Activated T-helper 9 cell treated with anti-CD3 and anti-CD28 coated beads, Interleukin-2, amount 50 U/mL, for 16 hours (primary cell): ENCODE measurements around the gene DHRS1.

Experiments used
- DNase-seq: peaks from one replicate; pipeline ENCODE4 v3.0.0-alpha.2; 2020; ENCODE audit warnings: low read depth

Gene DHRS1

DNA sequence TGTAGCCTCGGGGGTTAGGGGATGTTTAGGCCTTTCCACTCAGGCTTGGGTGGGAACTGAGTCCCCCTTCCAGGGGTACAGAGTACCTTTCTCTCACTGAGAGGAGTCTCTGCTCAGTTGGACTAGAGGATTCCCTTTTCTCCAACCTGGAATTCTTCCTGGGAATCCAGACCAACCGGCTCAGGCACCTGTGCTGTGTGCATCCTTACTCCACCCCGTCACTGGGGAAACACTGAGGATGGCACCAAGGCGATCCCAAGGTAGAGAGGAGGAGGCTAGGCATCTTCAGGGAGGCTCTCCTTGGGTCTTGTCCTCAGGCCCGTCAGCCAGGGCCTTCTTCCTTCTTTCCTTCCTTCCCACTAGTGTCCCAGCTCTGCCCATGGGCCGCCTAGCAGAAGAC is 35.7 kb downstream of the DHRS1 start:
- no peak for DNase-seq

DNA sequence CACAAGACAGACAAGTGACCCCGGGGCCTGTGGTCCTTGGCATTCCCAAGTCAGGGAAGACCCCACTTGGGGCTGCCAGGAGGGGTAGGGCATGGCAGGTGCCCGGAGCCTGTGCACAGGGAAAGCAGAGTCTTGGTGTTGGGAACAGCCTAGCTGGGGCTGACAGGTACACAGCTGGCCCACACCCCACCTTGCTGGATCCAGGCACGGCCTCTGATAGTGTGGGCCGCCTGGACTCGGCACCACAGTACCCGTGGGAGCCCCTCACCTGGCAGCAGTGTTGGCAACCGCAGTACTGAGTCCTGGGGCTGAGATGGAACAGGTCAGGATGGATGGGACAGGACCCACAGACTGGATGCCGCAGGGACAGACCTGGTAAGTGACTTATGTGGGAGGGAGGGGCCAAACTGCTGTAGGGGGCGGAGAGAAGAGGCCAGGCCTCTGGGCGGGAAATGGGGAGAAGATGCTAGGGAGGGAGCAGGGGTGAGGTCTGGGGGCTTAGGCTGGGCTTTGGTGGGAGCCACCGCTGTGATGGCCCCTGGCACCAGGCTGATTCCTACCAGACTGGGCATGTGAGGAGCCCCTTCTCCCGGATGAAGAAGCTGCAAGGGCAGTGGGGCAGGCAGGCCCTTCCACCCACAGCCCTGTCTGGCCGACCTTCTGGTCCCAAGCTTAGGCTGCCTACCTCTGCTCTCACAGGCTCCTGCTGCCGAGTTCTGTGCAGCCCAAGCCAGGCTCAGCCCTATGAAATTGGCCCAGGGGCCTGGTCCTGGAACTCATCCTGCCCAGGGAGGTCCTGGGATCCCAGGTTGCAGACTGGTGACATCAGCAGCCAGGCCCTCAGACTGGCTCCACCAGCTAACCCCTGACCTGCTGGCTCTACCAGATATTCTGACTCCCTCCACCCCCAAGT is 36.5 kb downstream of the DHRS1 start, which contains the start of gene TGM1:
TGM1 (minus strand) TSS at position 357 of the 913 bp plus-strand sequence. CDS start 825 bp downstream, outside the sequence.
- no peak for DNase-seq

DNA sequence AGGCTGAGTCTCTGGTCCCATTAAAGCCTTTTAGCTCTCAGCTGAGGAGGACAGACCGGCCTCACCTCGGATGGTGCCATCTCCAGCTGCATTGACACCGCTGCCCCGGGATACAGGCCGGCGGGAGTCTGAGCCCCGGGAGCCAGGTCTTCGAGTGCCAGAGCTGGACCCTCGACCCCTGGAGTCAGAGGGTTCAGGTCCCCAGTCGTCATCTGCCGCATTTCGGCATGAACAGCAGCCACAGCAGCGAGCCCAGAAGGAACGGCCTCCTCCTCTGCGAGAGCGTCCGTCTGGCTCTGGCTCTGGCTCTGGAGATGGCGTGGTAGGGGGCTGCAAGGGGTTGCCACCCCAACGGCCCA is 37.6 kb downstream of the DHRS1 start:
- DNase-seq: no peak

DNA sequence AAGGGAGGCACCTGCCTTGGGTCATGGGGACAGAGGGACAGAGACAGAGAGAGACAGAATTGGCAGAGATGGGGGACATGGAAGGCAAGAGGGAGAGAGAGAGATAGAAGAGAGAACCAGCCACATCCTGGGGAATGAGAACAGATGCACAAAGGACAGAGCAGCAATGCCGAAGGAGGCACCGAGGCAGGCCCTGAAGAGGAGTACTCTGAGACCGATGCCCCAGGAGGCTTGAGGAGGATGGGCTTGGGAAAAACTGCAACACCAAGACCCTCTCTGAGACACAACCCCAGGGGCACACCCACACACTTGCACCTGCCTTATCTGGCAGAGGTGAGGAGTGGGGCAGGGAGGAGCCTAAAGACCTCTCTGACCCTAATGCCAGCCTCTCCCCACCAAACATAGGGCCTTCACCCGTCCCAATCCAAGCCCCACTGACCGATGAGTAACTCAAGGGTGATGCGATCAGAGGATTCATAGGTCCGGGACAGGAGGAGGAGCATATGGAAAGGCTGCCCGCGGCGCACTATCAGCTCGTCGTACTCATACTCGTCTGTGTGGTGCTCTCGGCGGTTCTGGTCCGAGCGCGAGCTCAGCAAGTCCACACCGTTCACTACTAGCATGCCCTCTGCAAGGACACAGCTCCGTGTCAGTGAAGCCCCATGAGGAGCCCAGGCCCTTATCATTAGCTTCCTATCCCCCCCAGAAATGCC is 38.2 kb downstream of the DHRS1 start:
- no peak for DNase-seq

DNA sequence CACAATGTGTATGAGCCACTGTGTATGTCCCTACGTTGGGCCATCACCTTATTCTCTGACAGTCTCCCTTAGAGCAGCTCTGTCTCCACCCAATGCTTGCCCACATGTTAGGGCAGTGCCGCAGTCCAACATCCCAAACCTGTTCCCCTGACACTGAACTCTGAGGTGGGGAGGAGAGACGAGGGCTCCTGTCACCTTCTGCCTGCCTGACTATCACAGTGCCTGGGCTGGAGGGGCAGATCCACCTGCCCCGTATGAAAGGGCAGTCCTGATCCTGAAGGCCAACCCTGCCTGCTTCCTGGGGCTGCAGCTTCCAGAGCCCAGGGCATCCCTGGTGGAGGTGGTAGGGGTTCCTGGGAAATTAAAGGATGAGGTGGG is 38.8 kb downstream of the DHRS1 start:
- no peak for DNase-seq

DNA sequence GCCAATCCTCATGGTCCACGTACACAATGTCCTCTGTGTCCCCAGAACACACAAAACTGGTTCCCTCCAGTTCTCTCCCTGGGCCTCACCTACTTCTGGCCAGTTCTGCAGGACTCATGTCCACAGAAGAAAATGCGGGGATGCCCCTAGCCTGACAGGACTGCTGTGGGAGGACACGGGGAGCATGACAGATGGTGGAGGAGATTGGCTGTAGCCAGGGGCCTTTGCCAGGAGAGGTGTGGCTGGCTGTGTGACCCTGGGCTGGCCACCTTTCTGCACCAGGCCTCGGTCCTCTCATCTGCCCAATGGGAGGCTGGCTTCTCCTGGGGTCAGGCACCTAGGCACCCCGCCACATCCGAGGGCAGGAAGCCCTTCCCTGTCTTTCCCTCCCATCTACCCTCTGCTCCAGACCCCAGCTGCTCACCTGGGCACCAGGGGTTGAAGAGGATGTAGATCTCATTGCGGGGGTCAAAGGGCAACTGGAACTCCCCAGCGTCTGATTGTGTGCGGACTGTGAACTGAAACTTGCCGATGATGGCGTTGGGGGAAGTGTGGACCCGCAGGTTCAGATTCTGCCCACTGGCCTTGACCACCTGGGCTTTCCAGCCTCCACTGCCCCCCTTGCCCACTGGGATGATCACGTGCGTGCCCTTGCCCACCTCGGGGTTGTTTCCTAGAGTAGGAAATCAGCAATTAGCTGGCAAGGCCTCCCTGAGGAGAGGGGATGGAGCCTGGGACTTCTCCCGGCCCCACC is 39.4 kb downstream of the DHRS1 start:
- no peak for DNase-seq

DNA sequence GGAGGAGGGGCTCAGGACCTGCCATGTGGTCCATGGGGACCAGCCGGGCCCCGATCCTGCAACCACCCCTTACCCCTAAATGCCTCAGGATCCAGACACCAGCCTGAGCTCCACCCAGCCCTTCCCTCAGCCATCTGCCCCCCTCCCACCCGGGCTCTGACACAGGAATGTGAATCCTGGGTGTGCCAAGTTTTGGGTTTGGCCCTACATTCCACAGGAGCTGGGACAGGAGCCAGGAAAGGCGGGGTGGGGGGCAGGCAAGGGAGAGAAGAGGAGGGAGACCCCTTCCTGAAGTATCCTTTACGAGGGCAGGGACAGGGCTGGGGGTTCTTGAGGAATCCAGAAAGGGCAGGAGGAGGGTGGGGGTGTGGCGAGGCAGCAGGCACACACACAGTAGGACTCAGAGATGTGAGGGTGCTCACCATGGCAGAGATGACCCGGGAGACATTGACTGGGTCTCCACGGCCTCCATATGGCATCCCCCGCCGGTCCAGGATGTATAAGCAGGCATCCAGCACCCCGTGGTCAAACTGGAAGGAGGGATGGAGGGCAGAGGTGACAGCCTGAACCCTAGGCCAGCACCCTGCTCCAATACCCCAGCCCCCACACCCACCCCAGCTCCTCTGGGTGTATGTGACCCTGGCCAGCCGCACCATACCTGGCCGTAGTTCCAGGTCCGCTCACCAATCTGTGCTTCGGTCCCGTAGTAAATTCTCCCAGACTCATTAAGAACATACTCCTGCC is 40.1 kb downstream of the DHRS1 start:
- no peak for DNase-seq

DNA sequence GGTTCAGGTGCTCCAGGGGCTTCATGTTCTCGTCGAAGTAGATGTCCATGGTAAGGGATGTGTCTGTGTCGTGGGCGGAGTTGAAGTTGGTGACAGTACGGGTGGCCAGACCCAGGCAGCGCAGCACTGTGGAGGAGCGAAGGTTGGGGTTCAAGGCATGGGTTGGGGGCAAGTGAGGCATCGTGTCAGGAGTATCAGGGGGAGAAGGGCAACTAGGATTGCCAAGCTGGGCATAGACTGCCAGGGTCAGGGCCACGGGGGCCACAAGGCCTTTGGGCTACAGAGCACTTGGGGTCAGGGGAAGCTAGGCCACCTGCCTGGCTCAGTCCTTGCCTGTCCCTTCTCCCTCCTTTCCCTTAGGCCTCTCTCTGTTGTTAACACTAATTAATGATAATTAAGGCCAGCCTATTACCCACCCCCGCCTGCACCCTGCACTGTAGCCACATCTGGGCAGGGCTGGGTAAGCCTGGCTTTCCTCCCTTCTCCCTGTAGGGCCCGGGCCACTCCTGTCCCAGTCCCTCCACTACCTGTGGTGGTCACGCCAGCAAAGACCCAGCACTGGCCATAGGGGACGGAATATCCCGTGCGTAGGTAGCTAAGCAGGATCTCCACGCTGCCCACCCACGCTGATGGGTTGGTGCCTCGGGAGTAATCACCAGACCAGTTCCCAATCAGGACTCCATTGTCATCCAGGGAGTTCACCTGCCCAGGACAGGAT is 40.9 kb downstream of the DHRS1 start:
- no peak for DNase-seq

DNA sequence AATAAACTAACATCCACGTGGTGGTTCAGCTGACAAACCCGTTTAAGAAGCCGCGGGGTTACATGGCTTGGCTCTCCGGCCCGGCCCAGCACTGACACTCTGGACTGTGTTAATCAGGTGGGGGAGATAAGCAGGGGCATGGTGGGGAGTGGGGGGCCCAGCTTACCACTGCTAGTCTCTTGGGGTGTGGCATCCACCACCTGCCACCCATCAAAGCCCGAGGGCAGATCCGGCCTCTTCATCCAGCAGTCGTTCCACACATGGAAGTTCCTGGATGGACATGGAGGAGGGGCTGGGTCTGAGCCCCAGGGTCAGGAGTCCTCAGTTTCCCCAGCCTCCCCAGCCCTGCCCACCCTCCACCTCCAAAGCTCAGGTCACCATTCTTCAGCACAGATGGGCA is 41.5 kb downstream of the DHRS1 start:
- DNase-seq: no peak

DNA sequence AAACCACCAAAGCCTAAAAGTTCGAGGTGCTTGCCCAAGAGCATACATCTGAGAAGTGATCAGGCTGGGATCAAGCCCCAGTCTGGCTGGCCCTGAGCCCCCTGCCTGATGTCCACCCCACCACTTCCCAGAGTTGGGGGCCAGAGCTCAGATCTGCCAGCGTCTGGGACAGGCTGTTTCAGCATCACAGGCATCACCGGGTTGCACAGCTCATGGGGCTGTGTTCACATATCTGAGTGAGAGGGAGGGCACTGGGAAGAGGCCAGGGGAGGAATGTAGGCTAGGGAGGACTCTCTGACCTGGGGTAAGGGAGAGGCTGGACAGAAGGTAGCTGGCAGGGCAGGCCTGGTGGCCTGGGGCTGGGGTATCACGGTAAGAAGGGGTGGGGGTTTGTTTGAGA is 42.6 kb downstream of the DHRS1 start:
- no peak for DNase-seq

DNA sequence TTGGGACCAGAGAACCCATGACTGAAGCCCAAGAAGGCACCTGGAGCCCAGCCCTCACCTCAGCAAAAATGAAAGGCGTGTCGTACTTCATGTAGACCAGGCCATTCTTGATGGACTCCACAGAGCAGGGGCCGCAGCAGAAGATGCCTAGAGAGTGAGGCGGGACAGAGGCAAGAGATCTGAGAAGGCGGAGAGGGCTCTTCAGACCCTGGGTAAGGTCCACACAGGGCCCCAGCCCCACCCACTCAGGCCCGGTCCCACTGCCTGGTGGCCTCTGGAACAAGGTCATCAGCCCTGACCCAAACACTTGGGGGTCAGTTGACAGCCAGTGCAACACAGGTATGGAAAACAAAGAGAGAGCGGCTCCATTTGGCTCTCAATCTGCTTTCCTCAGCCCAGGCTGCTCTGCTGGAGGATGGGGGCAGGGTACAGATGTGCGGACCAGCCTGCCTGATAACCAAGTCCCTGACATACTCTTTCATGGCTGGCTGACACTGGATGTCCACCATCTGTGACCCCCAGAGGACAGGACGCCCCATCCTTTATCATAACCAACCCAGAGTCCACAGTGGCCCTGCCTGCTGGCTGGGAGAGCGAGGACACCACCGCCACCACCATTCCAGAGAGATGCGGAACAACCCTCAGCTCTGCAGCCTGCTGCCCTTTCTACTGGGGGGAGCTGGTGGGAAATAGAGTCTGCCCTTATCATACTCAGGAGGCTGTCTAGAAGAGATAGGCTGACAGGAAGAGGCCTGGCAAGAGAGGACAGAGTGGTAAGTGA is 43.5 kb downstream of the DHRS1 start:
- DNase-seq: no peak

DNA sequence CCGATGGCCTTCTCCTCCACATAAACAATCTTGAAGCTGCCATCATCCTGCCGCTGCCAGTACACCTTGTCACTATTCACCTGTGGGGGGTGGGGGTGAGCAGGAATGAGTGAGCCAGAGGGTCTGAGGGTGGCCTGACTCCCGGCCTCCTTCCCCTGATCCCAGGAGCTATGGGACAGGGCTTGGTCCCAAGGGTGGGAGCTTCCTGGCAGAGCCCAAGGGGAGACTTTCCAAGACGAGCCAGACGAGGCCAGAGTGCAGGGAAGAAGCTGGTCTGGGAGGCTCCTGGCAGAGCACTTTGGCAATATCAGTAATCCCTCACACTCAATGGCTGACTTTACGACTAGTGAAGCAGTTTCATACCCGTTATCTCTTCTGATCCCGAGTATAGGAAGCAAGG is 44.1 kb downstream of the DHRS1 start:
- DNase-seq: no peak

DNA sequence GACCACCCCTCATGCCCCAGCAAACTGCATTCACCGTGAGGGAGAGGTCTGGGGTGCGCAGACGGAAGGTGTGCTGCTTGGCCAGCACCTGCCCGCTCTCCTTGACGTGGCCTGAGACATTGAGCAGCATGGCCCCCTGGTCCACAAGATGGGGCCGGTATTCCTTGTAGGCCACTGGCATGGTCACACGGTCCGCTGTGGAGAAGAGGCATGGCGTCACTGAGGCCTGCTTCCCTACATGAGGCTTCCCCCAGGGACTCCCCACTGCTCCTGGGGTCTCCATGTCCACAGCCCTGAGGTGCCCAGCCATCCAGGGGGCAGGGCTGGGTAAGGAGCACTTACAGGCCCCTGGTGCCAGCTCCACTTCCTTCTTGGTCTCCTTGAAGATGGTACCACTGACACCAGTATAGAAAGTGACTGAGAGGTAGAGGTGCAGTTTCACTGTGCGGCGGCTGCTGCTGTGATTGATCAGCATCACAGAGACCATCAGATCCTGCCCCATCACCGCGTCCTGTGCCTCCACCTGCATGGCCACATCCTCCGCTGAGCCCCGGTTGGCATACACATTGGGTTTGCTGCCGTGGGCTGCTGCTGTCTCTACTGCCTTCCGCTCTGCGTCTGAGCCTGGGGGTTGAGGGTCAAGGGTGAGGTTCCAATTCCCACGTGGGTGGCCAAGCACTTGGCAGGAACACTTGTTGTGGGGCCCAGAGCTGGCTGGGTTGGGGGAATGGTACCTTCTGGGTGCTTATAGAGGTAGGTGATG is 44.8 kb downstream of the DHRS1 start:
- DNase-seq: no peak

DNA sequence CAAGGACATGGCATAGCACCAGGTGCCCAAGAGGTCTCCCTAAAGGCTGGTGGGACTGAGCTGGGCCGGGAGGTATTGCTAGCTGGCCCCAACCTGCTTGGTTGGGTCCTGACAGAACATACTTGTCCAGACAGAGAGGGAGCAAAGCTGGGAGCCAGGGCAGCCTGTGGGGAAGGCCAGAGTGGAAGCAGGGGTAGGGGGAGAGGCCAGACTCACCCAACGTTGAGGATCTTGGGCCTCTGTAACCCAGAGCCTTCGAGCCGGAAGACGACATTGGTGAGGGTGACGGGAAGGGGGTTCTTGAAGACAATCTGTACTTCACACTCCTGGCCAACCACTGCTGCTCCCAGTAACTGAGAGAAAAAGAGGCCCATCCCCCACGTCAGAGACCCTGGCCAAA is 45.6 kb downstream of the DHRS1 start:
- no peak for DNase-seq

DNA sequence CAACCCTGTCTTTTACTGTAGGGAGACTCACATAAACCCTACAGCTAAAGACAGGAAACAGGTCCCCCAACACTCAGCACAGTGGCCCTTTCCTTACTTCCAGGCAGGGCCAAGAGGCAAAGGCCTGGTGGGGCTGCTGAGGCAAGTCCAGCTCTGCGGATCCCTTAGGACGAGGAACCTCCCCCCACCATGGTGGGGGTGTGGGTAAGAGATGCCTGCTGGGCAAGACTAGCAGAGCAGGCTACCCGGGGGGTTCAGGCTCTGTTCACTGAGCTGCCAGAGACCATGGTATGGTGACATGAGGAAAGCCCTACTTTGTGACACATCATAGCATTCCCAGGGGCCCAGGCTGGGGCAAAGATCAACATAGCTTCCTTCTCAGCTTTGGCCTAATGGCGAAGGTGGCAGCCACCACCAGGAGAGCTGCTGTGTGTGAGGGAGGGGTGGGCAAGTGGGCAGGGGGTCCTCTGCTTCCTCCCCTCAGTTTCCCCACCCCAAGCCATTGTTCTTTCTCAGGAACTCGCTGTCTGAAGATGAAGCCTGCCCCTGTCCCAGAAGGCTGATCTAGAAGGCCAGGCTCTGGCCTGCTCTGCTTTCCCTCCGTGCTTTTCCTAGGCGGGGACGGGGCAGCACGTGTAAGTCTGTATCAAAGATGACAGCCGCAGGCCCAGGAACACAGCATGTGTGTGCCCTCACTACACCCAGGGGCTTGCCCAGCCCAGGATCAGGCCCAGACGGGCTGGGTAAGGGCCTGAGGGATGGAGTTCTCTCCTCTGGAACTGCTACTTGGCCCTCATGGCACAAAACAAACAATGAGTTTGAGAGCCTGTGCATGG is 47.1 kb downstream of the DHRS1 start:
- DNase-seq: no peak

DNA sequence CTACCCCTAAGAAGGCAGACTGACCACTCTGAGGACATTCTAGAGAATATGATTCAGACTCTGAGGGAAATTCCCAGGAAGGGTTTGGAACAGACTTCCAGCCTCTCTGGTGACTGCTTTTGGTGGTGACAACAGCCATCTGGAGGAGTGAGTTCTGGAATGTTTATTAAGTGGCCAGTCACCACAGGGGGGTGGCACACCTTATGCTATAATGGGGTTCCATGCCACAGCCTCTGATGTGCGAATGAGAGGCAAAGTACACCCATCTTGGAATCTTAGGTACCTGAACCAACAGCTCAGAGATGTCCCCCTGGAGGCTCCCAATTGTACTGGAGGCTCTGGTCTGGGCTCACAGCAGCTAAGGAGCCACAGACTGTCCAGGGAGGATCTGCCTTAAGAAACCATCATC is 47.7 kb downstream of the DHRS1 start:
- no peak for DNase-seq

DNA sequence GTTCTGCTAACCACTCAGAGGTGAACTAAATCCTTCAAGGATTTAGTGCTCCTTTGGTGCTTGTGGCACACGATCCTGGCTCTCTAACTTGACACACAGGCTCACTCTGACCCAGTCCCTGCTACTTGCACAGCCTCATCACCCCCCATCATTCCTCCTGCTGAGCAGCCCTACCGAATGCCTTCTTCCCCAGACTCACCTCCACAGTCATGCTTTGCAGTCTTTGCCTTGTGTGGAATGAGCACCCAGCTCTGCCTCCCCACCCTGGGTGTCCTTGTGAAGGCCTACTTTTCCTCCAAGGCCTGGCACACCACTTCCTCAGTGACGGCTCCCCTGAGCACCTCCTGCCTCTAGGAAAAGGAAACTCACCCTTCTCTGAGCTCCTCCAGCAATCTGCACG is 49.2 kb downstream of the DHRS1 start:
- no peak for DNase-seq

DNA sequence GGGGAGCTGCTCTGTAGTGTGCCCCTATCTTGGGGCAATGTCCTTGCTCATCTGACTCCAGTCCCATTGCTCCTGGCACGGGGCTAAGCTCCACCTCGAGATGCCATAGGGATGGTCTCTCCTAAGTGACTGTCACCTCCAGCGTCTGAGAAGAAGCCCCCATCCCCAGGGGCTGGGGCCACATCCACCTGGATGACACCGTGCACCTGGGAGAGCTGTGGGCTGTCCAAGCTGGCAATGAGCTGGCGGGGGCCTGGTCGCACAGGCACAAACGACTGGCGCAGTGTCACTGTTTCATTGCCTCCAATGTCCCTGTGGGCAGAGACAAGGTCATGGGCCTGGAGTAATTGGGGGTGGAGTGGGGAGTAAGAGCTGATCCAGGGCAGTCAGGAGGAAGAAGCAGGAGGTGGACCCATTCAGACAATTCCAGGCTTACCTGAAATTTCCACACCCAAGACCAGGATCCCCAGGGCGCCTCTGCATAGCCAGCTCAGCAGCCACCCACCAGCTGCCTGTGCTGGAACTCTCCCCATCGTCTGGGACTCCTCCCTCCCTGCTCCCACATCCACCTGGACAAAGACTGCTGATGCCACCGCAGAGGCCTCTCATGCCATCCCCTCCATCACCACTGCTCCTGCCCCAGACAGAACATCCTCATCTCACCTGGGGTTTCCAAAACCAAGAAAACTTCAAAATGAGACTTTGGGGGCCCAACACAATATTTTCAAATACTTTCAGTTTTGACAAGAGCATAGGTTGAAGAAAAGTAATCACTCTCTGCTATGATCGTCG is 50.2 kb downstream of the DHRS1 start:
- DNase-seq: no peak
